ENCODE measurements around the gene LRRC75A. TPM values are rescaled to one million over a fixed set of nuclear protein-coding genes. Genes with fewer than 3 reads are reported as not detected.

Gene LRRC75A
- total RNA-seq, 1 donor from 2014 or later = 3.7 TPM

- peaks cover 0 to 21% (median 3%) of the 10 kb centered on the region in 3 donors for H3K27me3 ChIP-seq (ENCODE audit: control insufficient read depth in 3 of 3, insufficient read depth in 3 of 3, low read length in 3 of 3)
- H3K9me3 ChIP-seq (ENCODE audit: control insufficient read depth in 3 of 3, low read length in 3 of 3) = no peaks in the 10 kb centered on the region
- H3K27ac ChIP-seq (ENCODE audit: low read depth, low read length) = no peak overlapping the region
- peaks cover 13 to 17% (median 16%) of the 10 kb centered on the region in 3 donors for H3K4me1 ChIP-seq (ENCODE audit: control insufficient read depth in 3 of 3, insufficient read depth in 3 of 3, low read length in 3 of 3)
- H3K36me3 ChIP-seq (ENCODE audit: control insufficient read depth in 3 of 3, insufficient read depth in 3 of 3, low read length in 3 of 3) = no peaks in the 10 kb centered on the region
- no peak overlapping the region for H3K9ac ChIP-seq (ENCODE audit: low read depth in 1 of 3, low read length in 3 of 3)
- H3K4me3 ChIP-seq (ENCODE audit: low read length in 3 of 3) = no peak overlapping the region
These were observed 16.8 kb downstream of the LRRC75A start for GRCh38 chr17:16475179-16475704.

DNA sequence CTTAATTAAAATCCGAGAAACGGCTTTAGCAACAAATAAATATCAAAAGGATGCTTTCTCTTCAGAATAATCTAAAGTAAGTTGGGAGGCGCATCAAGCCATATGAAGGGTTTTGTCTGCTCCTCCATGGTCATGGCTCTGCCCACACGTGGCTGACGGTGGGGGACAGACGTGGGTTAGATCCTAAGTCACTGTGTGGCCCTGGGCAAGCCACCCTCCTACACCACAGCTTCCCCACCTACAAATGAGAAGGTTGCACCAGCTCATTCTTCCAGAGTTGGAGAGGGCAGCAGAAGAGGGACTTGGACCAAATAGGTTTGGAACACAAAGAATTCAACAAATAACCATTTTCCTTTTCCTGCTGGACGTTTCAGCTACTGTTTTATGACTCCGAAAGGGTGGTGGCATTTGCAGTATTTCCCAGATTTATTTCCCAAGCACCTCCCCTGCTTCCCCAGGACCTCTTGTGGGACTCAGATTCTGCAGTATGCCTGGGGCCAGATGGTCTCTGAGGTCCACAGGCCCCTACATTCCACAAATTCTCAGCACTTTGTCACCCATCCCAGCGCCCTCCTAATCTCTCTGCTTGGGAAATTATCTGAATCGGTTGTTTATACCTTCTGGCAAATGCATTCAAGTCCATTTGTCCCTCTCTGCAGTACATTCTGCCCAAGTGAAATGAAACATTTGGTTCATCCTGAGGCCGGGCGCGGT lies 17.8 kb downstream of the LRRC75A start:
- Histone ChIP-seq H3K27me3 (ENCODE audit: control insufficient read depth in 3 of 3, insufficient read depth in 3 of 3, low read length in 3 of 3) (peaks cover 0 to 26% (median 3%) of the 10 kb centered on the region in 3 donors), H3K9me3 (ENCODE audit: control insufficient read depth in 3 of 3, low read length in 3 of 3) (no peaks in the 10 kb centered on the region), H3K4me1 (ENCODE audit: control insufficient read depth in 3 of 3, insufficient read depth in 3 of 3, low read length in 3 of 3) (peaks cover 21 to 22% (median 21%) of the 10 kb centered on the region in 3 donors), H3K27ac (ENCODE audit: low read depth, low read length) (no peak overlapping the region), H3K4me3 (ENCODE audit: low read length in 3 of 3) (no peak overlapping the region), H3K9ac (ENCODE audit: low read depth in 1 of 3, low read length in 3 of 3) (no peak overlapping the region), H3K36me3 (ENCODE audit: control insufficient read depth in 3 of 3, insufficient read depth in 3 of 3, low read length in 3 of 3) (no peaks in the 10 kb centered on the region)

- Histone ChIP-seq H3K27me3 (ENCODE audit: control insufficient read depth in 3 of 3, insufficient read depth in 3 of 3, low read length in 3 of 3) (peaks cover 0 to 26% (median 3%) of the 10 kb centered on the region in 3 donors), H3K4me3 (ENCODE audit: low read length in 3 of 3) (no peak overlapping the region), H3K27ac (ENCODE audit: low read depth, low read length) (no peak overlapping the region), H3K4me1 (ENCODE audit: control insufficient read depth in 3 of 3, insufficient read depth in 3 of 3, low read length in 3 of 3) (peaks cover 20 to 21% (median 21%) of the 10 kb centered on the region in 3 donors), H3K9me3 (ENCODE audit: control insufficient read depth in 3 of 3, low read length in 3 of 3) (no peaks in the 10 kb centered on the region), H3K36me3 (ENCODE audit: control insufficient read depth in 3 of 3, insufficient read depth in 3 of 3, low read length in 3 of 3) (no peaks in the 10 kb centered on the region), H3K9ac (ENCODE audit: low read depth in 1 of 3, low read length in 3 of 3) (no peak overlapping the region)
These were observed 18.7 kb downstream of the LRRC75A start for GRCh38 chr17:16473044-16474011.

- no peak overlapping the region for H3K9ac ChIP-seq (ENCODE audit: low read depth in 1 of 3, low read length in 3 of 3)
- H3K9me3 ChIP-seq (ENCODE audit: control insufficient read depth in 3 of 3, low read length in 3 of 3) = no peaks in the 10 kb centered on the region
- no peak overlapping the region for H3K27ac ChIP-seq (ENCODE audit: low read depth, low read length)
- no peaks in the 10 kb centered on the region for H3K36me3 ChIP-seq (ENCODE audit: control insufficient read depth in 3 of 3, insufficient read depth in 3 of 3, low read length in 3 of 3)
- H3K4me1 ChIP-seq (ENCODE audit: control insufficient read depth in 3 of 3, insufficient read depth in 3 of 3, low read length in 3 of 3) = peaks cover 13 to 21% (median 21%) of the 10 kb centered on the region in 3 donors
- no peak overlapping the region for H3K4me3 ChIP-seq (ENCODE audit: low read length in 3 of 3)
- peaks cover 0 to 26% (median 3%) of the 10 kb centered on the region in 3 donors for H3K27me3 ChIP-seq (ENCODE audit: control insufficient read depth in 3 of 3, insufficient read depth in 3 of 3, low read length in 3 of 3)
These were observed 19.5 kb downstream of the LRRC75A start for GRCh38 chr17:16472539-16472938.

GRCh38 chr17:16471295-16471694 lies 20.7 kb downstream of the LRRC75A start:
- Histone ChIP-seq H3K36me3 (ENCODE audit: control insufficient read depth in 3 of 3, insufficient read depth in 3 of 3, low read length in 3 of 3) (no peaks in the 10 kb centered on the region), H3K9me3 (ENCODE audit: control insufficient read depth in 3 of 3, low read length in 3 of 3) (no peaks in the 10 kb centered on the region), H3K9ac (ENCODE audit: low read depth in 1 of 3, low read length in 3 of 3) (no peak overlapping the region), H3K4me1 (ENCODE audit: control insufficient read depth in 3 of 3, insufficient read depth in 3 of 3, low read length in 3 of 3) (peaks cover 11 to 19% (median 16%) of the 10 kb centered on the region in 3 donors), H3K4me3 (ENCODE audit: low read length in 3 of 3) (no peak overlapping the region), H3K27me3 (ENCODE audit: control insufficient read depth in 3 of 3, insufficient read depth in 3 of 3, low read length in 3 of 3) (peaks cover 0 to 26% (median 3%) of the 10 kb centered on the region in 3 donors), H3K27ac (ENCODE audit: low read depth, low read length) (no peak overlapping the region)

DNA sequence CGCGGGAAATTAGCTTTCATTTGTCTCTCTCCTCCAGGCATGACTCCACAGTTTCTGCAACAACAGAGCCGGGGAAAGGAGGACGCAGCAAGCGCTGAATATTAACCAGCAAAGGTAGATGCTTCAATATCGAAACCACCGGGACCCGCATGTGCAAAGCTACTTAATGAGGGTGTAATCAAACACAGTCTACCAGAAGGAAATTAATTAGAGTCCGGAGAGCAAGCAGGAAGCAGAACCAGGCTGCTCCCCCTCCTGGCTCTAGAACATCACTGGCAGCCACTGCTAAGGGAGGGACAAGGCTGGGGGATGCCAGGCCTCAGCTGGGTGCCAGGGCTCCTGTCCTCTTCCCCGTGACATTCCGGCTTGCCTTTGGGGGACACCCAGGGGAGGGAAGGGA lies 21.7 kb downstream of the LRRC75A start:
- H3K27me3 ChIP-seq (ENCODE audit: control insufficient read depth in 3 of 3, insufficient read depth in 3 of 3, low read length in 3 of 3) = peaks cover 0 to 26% (median 3%) of the 10 kb centered on the region in 3 donors
- H3K4me1 ChIP-seq (ENCODE audit: control insufficient read depth in 3 of 3, insufficient read depth in 3 of 3, low read length in 3 of 3) = peaks cover 16 to 25% (median 17%) of the 10 kb centered on the region in 3 donors
- no peaks in the 10 kb centered on the region for H3K36me3 ChIP-seq (ENCODE audit: control insufficient read depth in 3 of 3, insufficient read depth in 3 of 3, low read length in 3 of 3)
- H3K9me3 ChIP-seq (ENCODE audit: control insufficient read depth in 3 of 3, low read length in 3 of 3) = no peaks in the 10 kb centered on the region
- H3K27ac ChIP-seq (ENCODE audit: low read depth, low read length) = no peak overlapping the region
- H3K9ac ChIP-seq (ENCODE audit: low read depth in 1 of 3, low read length in 3 of 3) = peak overlapping the region in 1 of 3 donors; percentile 55
- peak overlapping the region in 1 of 3 donors; percentile 29 for H3K4me3 ChIP-seq (ENCODE audit: low read length in 3 of 3)

- H3K9ac ChIP-seq (ENCODE audit: low read depth in 1 of 3, low read length in 3 of 3) = no peak overlapping the region
- no peaks in the 10 kb centered on the region for H3K36me3 ChIP-seq (ENCODE audit: control insufficient read depth in 3 of 3, insufficient read depth in 3 of 3, low read length in 3 of 3)
- H3K9me3 ChIP-seq (ENCODE audit: control insufficient read depth in 3 of 3, low read length in 3 of 3) = no peaks in the 10 kb centered on the region
- H3K4me3 ChIP-seq (ENCODE audit: low read length in 3 of 3) = no peak overlapping the region
- H3K4me1 ChIP-seq (ENCODE audit: control insufficient read depth in 3 of 3, insufficient read depth in 3 of 3, low read length in 3 of 3) = peaks cover 20 to 29% (median 23%) of the 10 kb centered on the region in 3 donors
- no peak overlapping the region for H3K27ac ChIP-seq (ENCODE audit: low read depth, low read length)
- H3K27me3 ChIP-seq (ENCODE audit: control insufficient read depth in 3 of 3, insufficient read depth in 3 of 3, low read length in 3 of 3) = peaks cover 0 to 23% (median 3%) of the 10 kb centered on the region in 3 donors
These were observed 23.5 kb downstream of the LRRC75A start for GRCh38 chr17:16468428-16468992.

GRCh38 chr17:16467886-16468285 lies 24.1 kb downstream of the LRRC75A start:
- Histone ChIP-seq H3K4me3 (ENCODE audit: low read length in 3 of 3) (no peak overlapping the region), H3K36me3 (ENCODE audit: control insufficient read depth in 3 of 3, insufficient read depth in 3 of 3, low read length in 3 of 3) (peaks cover 0 to 2% (median 0%) of the 10 kb centered on the region in 3 donors), H3K9ac (ENCODE audit: low read depth in 1 of 3, low read length in 3 of 3) (no peak overlapping the region), H3K4me1 (ENCODE audit: control insufficient read depth in 3 of 3, insufficient read depth in 3 of 3, low read length in 3 of 3) (peaks cover 20 to 31% (median 29%) of the 10 kb centered on the region in 3 donors), H3K27me3 (ENCODE audit: control insufficient read depth in 3 of 3, insufficient read depth in 3 of 3, low read length in 3 of 3) (peaks cover 0 to 22% (median 3%) of the 10 kb centered on the region in 3 donors), H3K9me3 (ENCODE audit: control insufficient read depth in 3 of 3, low read length in 3 of 3) (no peaks in the 10 kb centered on the region), H3K27ac (ENCODE audit: low read depth, low read length) (no peak overlapping the region)

GRCh38 chr17:16467044-16467443 lies 24.9 kb downstream of the LRRC75A start:
- Histone ChIP-seq H3K27me3 (ENCODE audit: control insufficient read depth in 3 of 3, insufficient read depth in 3 of 3, low read length in 3 of 3) (peaks cover 0 to 20% (median 0%) of the 10 kb centered on the region in 3 donors), H3K4me3 (ENCODE audit: low read length in 3 of 3) (no peak overlapping the region), H3K36me3 (ENCODE audit: control insufficient read depth in 3 of 3, insufficient read depth in 3 of 3, low read length in 3 of 3) (peaks cover 0 to 4% (median 0%) of the 10 kb centered on the region in 3 donors), H3K27ac (ENCODE audit: low read depth, low read length) (no peak overlapping the region), H3K9ac (ENCODE audit: low read depth in 1 of 3, low read length in 3 of 3) (no peak overlapping the region), H3K9me3 (ENCODE audit: control insufficient read depth in 3 of 3, low read length in 3 of 3) (no peaks in the 10 kb centered on the region), H3K4me1 (ENCODE audit: control insufficient read depth in 3 of 3, insufficient read depth in 3 of 3, low read length in 3 of 3) (peaks cover 20 to 35% (median 30%) of the 10 kb centered on the region in 3 donors)

Measured in skeletal muscle tissue (tissue), 4 donors.